Pancreas (tissue), 10 donors: ENCODE results near the gene DUSP22. TPM values are rescaled to one million over a fixed set of nuclear protein-coding genes. Genes with fewer than 3 reads are reported as not detected.
A peak's percentile ranks its signal among the peaks of the same experiment; 100 is the strongest.

Experiments used
- ATAC-seq, 4 donors: fragments of 200-7000 bp; cut with Tn5 transposase; one replicate each; pipeline versions ENCODE4 v1.8.0 to v1.9.1; 2020; ENCODE audit warnings: mild to moderate bottlenecking in 4 of 4, moderate library complexity in 4 of 4
- DNase-seq, 6 donors: peaks; one replicate each; pipeline ENCODE4 v3.0.0-alpha.2; 2020
- FAIRE-seq: peaks from 2 replicates; lab custom pipeline; 2012; peaks lifted over from hg19 to GRCh38; lab: Jason Lieb, UNC
- H3K27ac ChIP-seq, 4 donors: fragments of 200-600 bp; sonication (generic); 1 replicate in 3 of 4; 2 replicates in 1 of 4; pipeline versions ENCODE4 v1.5.0 to v1.8.0; 2020
- H3K27me3 ChIP-seq, 4 donors: fragments of 200-600 bp; one replicate each; pipeline ENCODE4 v1.8.0; 2021
- H3K36me3 ChIP-seq, 3 donors: fragments of 200-600 bp; sonication (generic) in 1 of 3; one replicate each; pipeline versions ENCODE4 v1.5.0 to v1.8.0; 2020 to 2021
- H3K4me1 ChIP-seq, 3 donors: fragments of 200-600 bp; one replicate each; pipeline ENCODE4 v1.8.0; 2021
- H3K4me3 ChIP-seq, 4 donors: fragments of 200-600 bp; sonication (generic) in 2 of 4; one replicate each; pipeline versions ENCODE4 v1.5.0 to v1.8.0; 2020 to 2021
- H3K9me3 ChIP-seq, 4 donors: fragments of 200-600 bp; one replicate each; pipeline ENCODE4 v1.8.0; 2021
- CTCF ChIP-seq, 4 donors: fragments of 200-600 bp; sonication (generic) in 3 of 4; IDR thresholded peaks; one replicate each; pipeline versions ENCODE4 v1.5.0 to v1.8.0; 2021; ENCODE audit warnings: antibody characterized with exemption in 4 of 4
- WGBS, 2 donors: extraction: QIAGEN DNeasy Blood & Tissue Kit; methylation state at CpG; one replicate each; pipeline ENCODE4 v1.1.7; 2013; 5-methylcytosine and 5-hydroxymethylcytosine counted together
- intact Hi-C, 3 donors: fragments of 100-400 bp; cut with DNase I; formaldehyde crosslinking; loops; one replicate each; pipeline versions ENCODE4 v1.11.1 to v1.14.2; 2022
- polyA plus RNA-seq, 2 donors: library from polyadenylated mRNA; stranded (reverse); fragments of 200-250 nt; gene quantifications; one replicate each; pipeline ENCODE4 v1.2.3, GENCODE V29; 2013
- total RNA-seq, 6 donors: library from RNA; stranded (reverse); fragmentation: NEBNext Ultra II Directional in 4 of 6; extraction: Animal tissue kit (Norgen Biotek cat#: 25700) in 4 of 6; gene quantifications; one replicate each; pipeline versions ENCODE4 v1.2.1 to v1.2.4, GENCODE V29; 2021 to 2023
- donor health status: healthy with polysubstance abuse.
- donor health status: DM: no; HTN: no; CAD: no; lungs with moderate emphysema.
- donor health status: DM: no; HTN: no; CAD: no.
- donor health status: control.
- donor health status: control.
- donor health status: Bipolar disorder and iron deficiency.
- donor health status: DM: yes; HTN: yes; CAD: no.
- donor health status: DM: no; HTN: no; CAD: no.
- donor health status: DM: no; HTN: no; CAD: no.
- donor health status: DM: yes; HTN: yes; CAD: no.

Gene DUSP22
- total and polyA plus RNA-seq, 8 donors = 16.4 to 32.9 (median 24.6) TPM

- H3K36me3 ChIP-seq = no peaks in the 10 kb centered on the region
- peaks cover 4 to 19% (median 7%) of the 10 kb centered on the region in 3 donors for H3K4me1 ChIP-seq
- H3K27me3 ChIP-seq = no peaks in the 10 kb centered on the region
- H3K4me3 ChIP-seq = no peak overlapping the region
- H3K27ac ChIP-seq = no peak overlapping the region
- peak; percentile 11 to 56 (median 31) for ATAC-seq
- TF ChIP-seq CTCF (IDR thresholded peaks at IDR 0.05) = no peak
- FAIRE-seq = no peak
- no peaks in the 10 kb centered on the region for H3K9me3 ChIP-seq
- intact Hi-C loops = no loop called here
- peak in 1 of 6 donors; percentile 58 for DNase-seq
- 66 to 69% methylated on average over 8 of the region's 8 CpGs for WGBS, 2 donors
Observed at GRCh38 chr6:306641-307061, 14.4 kb downstream of the DUSP22 start.

- intact Hi-C loops = no loop called here
- Histone ChIP-seq H3K27ac (no peak overlapping the region), H3K27me3 (no peaks in the 10 kb centered on the region), H3K9me3 (no peaks in the 10 kb centered on the region), H3K4me3 (no peak overlapping the region), H3K36me3 (no peaks in the 10 kb centered on the region), H3K4me1 (peaks cover 4 to 19% (median 7%) of the 10 kb centered on the region in 3 donors)
- FAIRE-seq = no peak
- ATAC-seq = no peak
- TF ChIP-seq CTCF (IDR thresholded peaks at IDR 0.05) = no peak
- peak in 1 of 6 donors; percentile 54 for DNase-seq
- 75 to 78% methylated on average over 15 of the region's 15 CpGs for WGBS, 2 donors
Observed at GRCh38 chr6:307065-307814, 15.0 kb downstream of the DUSP22 start.

GRCh38 chr6:307874-308273 is 15.6 kb downstream of the DUSP22 start:
- no peak for ATAC-seq
- H3K27ac ChIP-seq = no peak overlapping the region

GRCh38 chr6:308307-308706 is 16.0 kb downstream of the DUSP22 start:
- DNase-seq = peak in 1 of 6 donors; percentile 46
- Histone ChIP-seq H3K36me3 (no peaks in the 10 kb centered on the region), H3K27me3 (no peaks in the 10 kb centered on the region), H3K4me1 (peaks cover 11 to 27% (median 12%) of the 10 kb centered on the region in 3 donors), H3K4me3 (no peak overlapping the region), H3K9me3 (no peaks in the 10 kb centered on the region), H3K27ac (no peak overlapping the region)
- FAIRE-seq = no peak
- intact Hi-C loops = no loop called here
- TF ChIP-seq CTCF (IDR thresholded peaks at IDR 0.05) = no peak
- 85 to 86% methylated on average over 10 of the region's 10 CpGs for WGBS, 2 donors
- ATAC-seq = no peak

More at GRCh38 chr6:307874-308273, 15.6 kb downstream of the DUSP22 start:
- no peak for FAIRE-seq
- H3K4me3 ChIP-seq = no peak overlapping the region
- H3K27me3 ChIP-seq = no peaks in the 10 kb centered on the region
- DNase-seq = peak in 1 of 6 donors; percentile 66
- WGBS, 2 donors = 53 to 60% methylated on average over 5 of the region's 5 CpGs
- no peaks in the 10 kb centered on the region for H3K9me3 ChIP-seq
- peaks cover 7 to 23% (median 8%) of the 10 kb centered on the region in 3 donors for H3K4me1 ChIP-seq
- TF ChIP-seq CTCF (IDR thresholded peaks at IDR 0.05) = no peak
- intact Hi-C loops = no loop called here
- no peaks in the 10 kb centered on the region for H3K36me3 ChIP-seq

GRCh38 chr6:308768-309167 is 16.5 kb downstream of the DUSP22 start:
- no peaks in the 10 kb centered on the region for H3K9me3 ChIP-seq
- ATAC-seq (no peak), FAIRE-seq (no peak), DNase-seq (peak in 1 of 6 donors; percentile 54)
- H3K27me3 ChIP-seq = no peaks in the 10 kb centered on the region
- peaks cover 11 to 30% (median 13%) of the 10 kb centered on the region in 3 donors for H3K4me1 ChIP-seq
- no peak overlapping the region for H3K27ac ChIP-seq
- 70 to 71% methylated on average over 8 of the region's 8 CpGs for WGBS, 2 donors
- H3K36me3 ChIP-seq = no peaks in the 10 kb centered on the region
- no peak for TF ChIP-seq CTCF (IDR thresholded peaks at IDR 0.05)
- H3K4me3 ChIP-seq = no peak overlapping the region
- intact Hi-C loops = no loop called here
